ENCODE measurements around the gene CITED2. TPM values are rescaled to one million over a fixed set of nuclear protein-coding genes. Genes with fewer than 3 reads are reported as not detected.

Gene CITED2
- polyA plus RNA-seq, 1 of the 3 experiments (the other 2 are of a cell fraction) = 173 TPM

GRCh38 chr6:139343052-139343750, 31.2 kb downstream of the CITED2 start:
- ChIA-PET POLR2A (no interaction called here), CTCF (interaction anchor here (1.3 kb wide), 1 partner anchor 528 kb away, joined by 3 read pairs; no protein-coding TSS in a partner anchor)
- Histone ChIP-seq H3K9ac (no peak overlapping the region), H3K4me2 (no peak overlapping the region), H3K27ac (ENCODE audit: low read depth in 2 of 2, low read length in 1 of 2) (no peak overlapping the region), H3K36me3 (replicated peaks in 1 of 2; ENCODE audit: control insufficient read depth in 1 of 2, insufficient read depth in 2 of 2, low read length in 1 of 2) (no peaks in the 10 kb centered on the region), H3K4me1 (ENCODE audit: control insufficient read depth in 1 of 2, insufficient read depth in 2 of 2, low read depth in 1 of 2, low read length in 1 of 2) (no peaks in the 10 kb centered on the region), H3F3A (replicated peaks; ENCODE audit: insufficient read depth) (no peaks in the 10 kb centered on the region), H4K20me1 (ENCODE audit: insufficient read depth) (no peaks in the 10 kb centered on the region), H3K27me3 (ENCODE audit: insufficient read depth) (no peaks in the 10 kb centered on the region), H3K9me3 (no peaks in the 10 kb centered on the region), H2AFZ (ENCODE audit: low read depth) (no peak overlapping the region), H3K4me3 (ENCODE audit: low read depth in 2 of 2, low read length in 1 of 2) (no peak overlapping the region), H3K79me2 (ENCODE audit: insufficient read depth) (no peaks in the 10 kb centered on the region), H3K9me2 (no peaks in the 10 kb centered on the region)
- no peak for DNase-seq
- 6% methylated on average over 2 of the region's 2 CpGs for WGBS (ENCODE audit: low lambda C conversion rate)
- TF ChIP-seq RCOR1 (IDR thresholded peaks at IDR 0.05; ENCODE audit: low read length) = no peak
- TF ChIP-seq EP300 (IDR thresholded peaks at IDR 0.05; ENCODE audit: borderline replicate concordance in 1 of 2, low read depth in 1 of 2, low read length in 1 of 2) = no peak
- no peak for TF ChIP-seq NRF1 (IDR thresholded peaks at IDR 0.05; ENCODE audit: low read depth, low read length)
- no peak for TF ChIP-seq GATA2 (CRISPR knock-in tag; IDR thresholded peaks at IDR 0.05)
- TF ChIP-seq SMC3 (IDR thresholded peaks at IDR 0.05; ENCODE audit: low read depth, low read length) = no peak
- TF ChIP-seq, protein P1, sequence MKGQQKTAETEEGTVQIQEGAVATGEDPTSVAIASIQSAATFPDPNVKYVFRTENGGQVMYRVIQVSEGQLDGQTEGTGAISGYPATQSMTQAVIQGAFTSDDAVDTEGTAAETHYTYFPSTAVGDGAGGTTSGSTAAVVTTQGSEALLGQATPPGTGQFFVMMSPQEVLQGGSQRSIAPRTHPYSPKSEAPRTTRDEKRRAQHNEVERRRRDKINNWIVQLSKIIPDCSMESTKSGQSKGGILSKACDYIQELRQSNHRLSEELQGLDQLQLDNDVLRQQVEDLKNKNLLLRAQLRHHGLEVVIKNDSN (IDR thresholded peaks at IDR 0.05; ENCODE audit: borderline replicate concordance, low read depth) = no peak
- no peak for TF ChIP-seq FOSL2 (IDR thresholded peaks at IDR 0.05; ENCODE audit: borderline replicate concordance, low read depth)
- no peak for TF ChIP-seq CHD2 (IDR thresholded peaks at IDR 0.05; ENCODE audit: low read length, partially characterized antibody)
- no peak for TF ChIP-seq MXI1 (IDR thresholded peaks at IDR 0.05; ENCODE audit: low read depth, low read length)
- TF ChIP-seq, protein P2, sequence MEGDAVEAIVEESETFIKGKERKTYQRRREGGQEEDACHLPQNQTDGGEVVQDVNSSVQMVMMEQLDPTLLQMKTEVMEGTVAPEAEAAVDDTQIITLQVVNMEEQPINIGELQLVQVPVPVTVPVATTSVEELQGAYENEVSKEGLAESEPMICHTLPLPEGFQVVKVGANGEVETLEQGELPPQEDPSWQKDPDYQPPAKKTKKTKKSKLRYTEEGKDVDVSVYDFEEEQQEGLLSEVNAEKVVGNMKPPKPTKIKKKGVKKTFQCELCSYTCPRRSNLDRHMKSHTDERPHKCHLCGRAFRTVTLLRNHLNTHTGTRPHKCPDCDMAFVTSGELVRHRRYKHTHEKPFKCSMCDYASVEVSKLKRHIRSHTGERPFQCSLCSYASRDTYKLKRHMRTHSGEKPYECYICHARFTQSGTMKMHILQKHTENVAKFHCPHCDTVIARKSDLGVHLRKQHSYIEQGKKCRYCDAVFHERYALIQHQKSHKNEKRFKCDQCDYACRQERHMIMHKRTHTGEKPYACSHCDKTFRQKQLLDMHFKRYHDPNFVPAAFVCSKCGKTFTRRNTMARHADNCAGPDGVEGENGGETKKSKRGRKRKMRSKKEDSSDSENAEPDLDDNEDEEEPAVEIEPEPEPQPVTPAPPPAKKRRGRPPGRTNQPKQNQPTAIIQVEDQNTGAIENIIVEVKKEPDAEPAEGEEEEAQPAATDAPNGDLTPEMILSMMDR (IDR thresholded peaks at IDR 0.05) = no peak
- TF ChIP-seq, protein P3, sequence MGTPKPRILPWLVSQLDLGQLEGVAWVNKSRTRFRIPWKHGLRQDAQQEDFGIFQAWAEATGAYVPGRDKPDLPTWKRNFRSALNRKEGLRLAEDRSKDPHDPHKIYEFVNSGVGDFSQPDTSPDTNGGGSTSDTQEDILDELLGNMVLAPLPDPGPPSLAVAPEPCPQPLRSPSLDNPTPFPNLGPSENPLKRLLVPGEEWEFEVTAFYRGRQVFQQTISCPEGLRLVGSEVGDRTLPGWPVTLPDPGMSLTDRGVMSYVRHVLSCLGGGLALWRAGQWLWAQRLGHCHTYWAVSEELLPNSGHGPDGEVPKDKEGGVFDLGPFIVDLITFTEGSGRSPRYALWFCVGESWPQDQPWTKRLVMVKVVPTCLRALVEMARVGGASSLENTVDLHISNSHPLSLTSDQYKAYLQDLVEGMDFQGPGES (IDR thresholded peaks at IDR 0.05; ENCODE audit: low read depth, low read length) = no peak
- no peak for TF ChIP-seq RXRA (IDR thresholded peaks at IDR 0.05; ENCODE audit: borderline replicate concordance, low read depth)
- no peak for TF ChIP-seq SIN3A (IDR thresholded peaks at IDR 0.05; ENCODE audit: borderline replicate concordance, low read depth, low read length)
- no peak for TF ChIP-seq FOXM1 (IDR thresholded peaks at IDR 0.05; ENCODE audit: low read depth)
